ENCODE measurements around the gene MAPK12. TPM values are rescaled to one million over a fixed set of nuclear protein-coding genes. Genes with fewer than 3 reads are reported as not detected.
"Not testable (repeated sequence)": the region's sequence is repeated elsewhere in the genome, so short reads cannot be mapped to it uniquely, and the experiment has no call there.

Gene MAPK12
- total RNA-seq, 1 experiment from 2014 or later = 6.7 TPM

GRCh38 chr22:50216055-50216683, 45.3 kb downstream of the MAPK12 start:
- DNase-seq (ENCODE audit: low read depth) = no peak

- no peak for DNase-seq (ENCODE audit: low read depth)
Observed at GRCh38 chr22:50215297-50216054, 46.0 kb downstream of the MAPK12 start.

GRCh38 chr22:50213263-50213662, 48.2 kb downstream of the MAPK12 start:
- DNase-seq (ENCODE audit: low read depth) = no peak

- no peak for DNase-seq (ENCODE audit: low read depth)
Observed at GRCh38 chr22:50211147-50211546, 50.3 kb downstream of the MAPK12 start.

- no peak for DNase-seq (ENCODE audit: low read depth)
Observed at GRCh38 chr22:50210378-50211139, 50.9 kb downstream of the MAPK12 start.

- DNase-seq (ENCODE audit: low read depth) = peak; percentile 53
Observed at GRCh38 chr22:50209893-50210292, 51.6 kb downstream of the MAPK12 start.

GRCh38 chr22:50208939-50209892, 52.3 kb downstream of the MAPK12 start:
- DNase-seq (ENCODE audit: low read depth) = no peak

- no peak for DNase-seq (ENCODE audit: low read depth)
Observed at GRCh38 chr22:50208430-50208938, 53.0 kb downstream of the MAPK12 start.

- no peak for DNase-seq (ENCODE audit: low read depth)
Observed at GRCh38 chr22:50207383-50208140, 53.9 kb downstream of the MAPK12 start.

GRCh38 chr22:50206599-50206998, 54.9 kb downstream of the MAPK12 start:
- no peak for DNase-seq (ENCODE audit: low read depth)

GRCh38 chr22:50205781-50206569, 55.5 kb downstream of the MAPK12 start:
- DNase-seq (ENCODE audit: low read depth) = no peak

GRCh38 chr22:50204998-50205397, 56.5 kb downstream of the MAPK12 start:
- DNase-seq (ENCODE audit: low read depth) = not testable (repeated sequence)

- DNase-seq (ENCODE audit: low read depth) = no peak
Observed at GRCh38 chr22:50204571-50204970, 56.9 kb downstream of the MAPK12 start.

GRCh38 chr22:50203288-50203687, 58.2 kb downstream of the MAPK12 start:
- DNase-seq (ENCODE audit: low read depth) = no peak

Other genes starting within 250 kb of the MAPK12 start
- gene IL17REL, start 248.9 kb downstream of the MAPK12 start, total RNA-seq (2014; rRNA removed; shearing (Covaris generic)) = not detected in 2 replicates
- not detected in 2 replicates for gene TTLL8, start 203.4 kb downstream of the MAPK12 start, total RNA-seq (2014; rRNA removed; shearing (Covaris generic))
- gene MLC1, start 176.3 kb downstream of the MAPK12 start, total RNA-seq (2014; rRNA removed; shearing (Covaris generic)) = not detected in 2 replicates
- gene MOV10L1, start 171.7 kb downstream of the MAPK12 start, total RNA-seq (2014; rRNA removed; shearing (Covaris generic)) = 0.29 TPM in 1 of 2 replicates, not detected in the other
- 0.49 TPM in 1 of 2 replicates, not detected in the other for gene PANX2, start 91.0 kb downstream of the MAPK12 start, total RNA-seq (2014; rRNA removed; shearing (Covaris generic))
- 11.2 and 11.6 TPM in 2 replicates for gene TRABD, start 75.8 kb downstream of the MAPK12 start, total RNA-seq (2014; rRNA removed; shearing (Covaris generic))
- 9.4 and 13.7 TPM in 2 replicates for gene SELENOO, start 60.7 kb downstream of the MAPK12 start, total RNA-seq (2014; rRNA removed; shearing (Covaris generic))
- gene TUBGCP6, start 16.7 kb downstream of the MAPK12 start, total RNA-seq (2014; rRNA removed; shearing (Covaris generic)) = 6.7 and 7.1 TPM in 2 replicates
- gene HDAC10, start 10.4 kb downstream of the MAPK12 start, total RNA-seq (2014; rRNA removed; shearing (Covaris generic)) = 4.2 and 5.0 TPM in 2 replicates
- 1.8 TPM in 2 replicates for gene MAPK11, start 8.7 kb upstream of the MAPK12 start, total RNA-seq (2014; rRNA removed; shearing (Covaris generic))
- gene PLXNB2, start 46.0 kb upstream of the MAPK12 start, total RNA-seq (2014; rRNA removed; shearing (Covaris generic)) = 27.6 and 37.1 TPM in 2 replicates
- 0.68 and 2.2 TPM in 2 replicates for gene DENND6B, start 65.3 kb upstream of the MAPK12 start, total RNA-seq (2014; rRNA removed; shearing (Covaris generic))
- 15.3 and 18.3 TPM in 2 replicates for gene PPP6R2, start 81.6 kb upstream of the MAPK12 start, total RNA-seq (2014; rRNA removed; shearing (Covaris generic))
- 21.5 and 34.1 TPM in 2 replicates for gene SBF1, start 213.4 kb upstream of the MAPK12 start, total RNA-seq (2014; rRNA removed; shearing (Covaris generic))
- 0.20 and 0.24 TPM in 2 replicates for gene ADM2, start 219.9 kb upstream of the MAPK12 start, total RNA-seq (2014; rRNA removed; shearing (Covaris generic))
- gene MIOX, start 225.2 kb upstream of the MAPK12 start, total RNA-seq (2014; rRNA removed; shearing (Covaris generic)) = 0.12 TPM in 1 of 2 replicates, not detected in the other
- 20.5 and 24.9 TPM in 2 replicates for gene LMF2, start 246.0 kb upstream of the MAPK12 start, total RNA-seq (2014; rRNA removed; shearing (Covaris generic))
- gene NCAPH2, start 246.5 kb upstream of the MAPK12 start, total RNA-seq (2014; rRNA removed; shearing (Covaris generic)) = 53.3 and 61.6 TPM in 2 replicates